ENCODE measurements around the gene TMCC1. TPM values are rescaled to one million over a fixed set of nuclear protein-coding genes. Genes with fewer than 3 reads are reported as not detected.
"Not testable (repeated sequence)": the region's sequence is repeated elsewhere in the genome, so short reads cannot be mapped to it uniquely, and the experiment has no call there.

Gene TMCC1
- total RNA-seq, 1 donor from 2014 or later: 91.6 TPM

DNA sequence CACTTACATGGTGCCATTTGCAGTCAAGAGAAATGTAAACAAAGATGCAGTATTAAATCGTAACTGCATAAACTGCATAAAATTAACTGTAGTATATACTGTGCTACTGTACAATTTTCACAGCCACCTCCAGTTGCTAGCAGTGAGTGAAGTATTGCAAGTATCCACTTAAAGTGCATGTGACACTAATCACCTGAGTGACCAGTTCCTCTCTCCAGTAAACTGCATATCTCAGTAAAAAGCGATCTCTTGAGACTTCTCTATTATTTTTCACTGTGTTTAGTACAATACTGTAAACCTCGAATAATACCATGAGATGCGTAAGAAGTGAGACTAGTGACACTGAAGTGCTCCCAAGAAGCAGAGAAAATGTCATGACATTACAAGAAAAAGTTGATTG, 175.3 kb downstream of the TMCC1 start:
- DNase-seq: no peak

GRCh38 chr3:129715854-129716253, 177.7 kb downstream of the TMCC1 start:
- DNase-seq: no peak

- no peak for DNase-seq
Observed at GRCh38 chr3:129708328-129708861, 185.1 kb downstream of the TMCC1 start.

GRCh38 chr3:129705274-129705673, 188.2 kb downstream of the TMCC1 start:
- DNase-seq: no peak

DNA sequence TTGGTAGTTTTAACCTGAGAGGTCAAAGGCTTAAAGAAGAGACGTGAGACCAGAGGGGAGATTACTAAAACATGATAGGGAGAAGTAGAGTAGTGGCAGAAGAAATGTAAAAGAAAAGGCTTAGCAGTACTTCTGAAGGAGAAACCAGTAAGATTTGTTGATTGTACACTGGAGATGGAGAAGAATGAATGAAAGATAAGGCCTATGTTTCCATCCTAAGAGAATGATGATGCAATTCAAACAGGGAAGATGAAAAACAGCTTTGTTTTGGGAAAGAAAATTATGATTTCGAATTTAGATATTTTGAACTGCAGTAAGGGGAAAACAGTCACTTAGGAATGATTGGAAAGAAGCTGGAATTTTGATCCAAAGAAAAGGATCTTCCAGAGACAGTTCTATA, 189.6 kb downstream of the TMCC1 start:
- no peak for DNase-seq

DNA sequence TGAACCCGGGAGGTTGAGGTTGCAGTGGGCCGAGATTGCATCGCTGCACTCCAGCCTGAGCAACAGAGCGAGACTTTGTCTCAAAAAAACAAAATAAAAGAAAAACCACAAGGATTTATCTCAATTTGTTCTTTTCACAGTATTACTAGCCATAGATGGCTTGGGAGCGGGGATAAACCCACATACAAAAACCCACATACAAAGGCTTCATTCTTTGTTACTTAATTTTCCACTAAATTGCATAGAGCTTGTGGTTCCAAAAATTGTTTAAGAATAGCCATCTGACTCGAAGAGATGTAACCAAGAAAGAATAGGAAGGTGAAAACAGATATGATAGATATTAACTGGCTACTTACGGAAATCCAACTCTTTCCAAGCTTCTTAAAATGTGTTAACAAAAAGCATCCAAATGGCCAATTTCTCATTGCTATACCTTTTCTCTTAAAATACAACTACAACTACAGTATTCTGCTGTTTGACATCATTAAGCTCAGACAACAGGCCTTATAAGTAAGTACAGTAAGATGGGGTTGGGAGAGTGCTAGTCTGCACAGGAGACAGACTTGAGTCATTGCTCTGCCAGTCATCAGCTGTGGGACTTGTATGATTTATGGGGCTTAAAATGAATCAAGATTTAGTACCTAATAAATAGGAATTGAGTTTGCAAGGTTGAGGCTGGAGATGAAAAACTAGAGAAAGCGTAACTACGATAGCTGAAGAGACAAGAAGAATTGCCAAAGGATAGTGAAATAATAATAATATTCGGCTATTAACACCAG, 190.4 kb downstream of the TMCC1 start:
- DNase-seq: no peak

DNA sequence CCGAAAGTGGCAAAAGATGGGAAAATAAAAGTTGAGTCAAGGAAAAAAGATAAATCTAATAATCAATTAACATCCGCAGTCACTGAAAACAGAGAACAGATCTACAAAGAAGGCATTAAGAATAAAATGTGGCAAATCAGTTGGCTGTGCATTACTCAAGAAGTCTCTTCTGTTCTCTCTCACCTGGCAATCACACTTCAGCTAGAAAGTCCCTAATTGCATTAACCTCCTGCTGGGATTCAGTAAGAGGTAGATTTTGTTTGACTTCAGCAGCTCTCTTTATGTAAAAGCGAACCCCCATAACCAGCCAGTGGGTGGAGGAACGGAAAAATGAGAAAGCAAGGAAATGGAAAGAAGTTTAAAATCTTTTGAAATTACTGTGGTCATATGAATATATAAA, 192.3 kb downstream of the TMCC1 start:
- DNase-seq: no peak

DNA sequence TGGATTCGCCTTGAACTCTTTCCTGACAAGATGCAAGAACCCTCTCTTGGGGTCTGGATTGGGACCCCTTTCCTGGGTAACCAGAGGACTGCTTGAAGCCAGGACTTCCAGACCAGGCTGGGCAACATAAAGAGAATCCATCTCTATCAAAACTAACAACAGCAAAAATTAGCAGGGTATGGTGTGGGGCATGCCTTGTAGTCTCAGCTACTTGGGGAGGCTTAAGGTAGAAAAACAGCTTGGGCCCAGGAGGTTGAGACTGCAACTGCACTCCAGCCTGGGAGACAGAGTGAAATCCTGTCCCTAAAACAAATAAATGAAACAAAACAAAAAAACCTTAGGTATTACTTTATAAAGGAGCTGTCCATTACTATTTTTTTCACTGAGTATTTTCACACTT, 193.9 kb downstream of the TMCC1 start:
- DNase-seq: no peak

GRCh38 chr3:129699199-129699598, 194.3 kb downstream of the TMCC1 start:
- no peak for DNase-seq

GRCh38 chr3:129697229-129697969, 196.1 kb downstream of the TMCC1 start:
- no peak for DNase-seq

GRCh38 chr3:129696430-129696829, 197.1 kb downstream of the TMCC1 start:
- DNase-seq: not testable (repeated sequence)

DNA sequence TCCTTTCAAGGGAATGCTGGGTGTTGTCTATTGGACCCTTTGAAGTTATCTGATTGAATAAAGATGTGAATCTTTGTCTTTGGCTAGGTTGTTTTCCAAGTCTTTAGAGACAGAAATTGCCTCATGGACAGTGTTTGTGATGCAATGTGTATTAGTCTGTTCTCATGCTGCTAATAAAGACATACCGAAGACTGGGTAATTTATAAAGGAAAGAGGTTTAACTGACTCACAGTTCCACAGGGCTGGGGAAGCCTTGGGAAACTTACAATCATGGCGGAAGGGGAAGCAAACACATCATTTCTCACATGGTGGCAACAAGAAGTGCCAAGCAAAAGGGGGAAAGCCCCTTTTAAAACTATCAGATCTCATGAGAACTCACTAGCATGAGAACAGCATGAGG, 198.3 kb downstream of the TMCC1 start:
- no peak for DNase-seq

DNA sequence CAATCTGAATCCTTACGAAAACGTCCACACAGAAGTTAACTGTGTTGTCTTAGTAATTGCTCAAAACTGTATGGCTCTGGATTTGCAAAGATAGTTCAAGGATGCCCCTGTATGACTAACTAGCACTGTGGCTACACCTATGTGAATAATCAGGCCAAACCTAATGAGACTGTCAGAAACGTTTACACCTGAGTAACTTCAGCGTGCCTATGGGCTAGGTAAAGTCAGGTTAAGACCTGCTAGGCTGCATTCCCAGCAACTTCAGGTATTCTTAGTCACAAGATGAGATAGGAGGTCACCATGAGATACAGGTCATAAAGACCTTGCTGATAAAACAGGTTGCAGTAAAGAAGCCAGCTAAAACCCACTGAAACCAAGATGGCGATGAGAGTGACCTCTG, 199.3 kb downstream of the TMCC1 start:
- no peak for DNase-seq

- no peak for DNase-seq
Observed at GRCh38 chr3:129692743-129693142, 200.8 kb downstream of the TMCC1 start.

DNA sequence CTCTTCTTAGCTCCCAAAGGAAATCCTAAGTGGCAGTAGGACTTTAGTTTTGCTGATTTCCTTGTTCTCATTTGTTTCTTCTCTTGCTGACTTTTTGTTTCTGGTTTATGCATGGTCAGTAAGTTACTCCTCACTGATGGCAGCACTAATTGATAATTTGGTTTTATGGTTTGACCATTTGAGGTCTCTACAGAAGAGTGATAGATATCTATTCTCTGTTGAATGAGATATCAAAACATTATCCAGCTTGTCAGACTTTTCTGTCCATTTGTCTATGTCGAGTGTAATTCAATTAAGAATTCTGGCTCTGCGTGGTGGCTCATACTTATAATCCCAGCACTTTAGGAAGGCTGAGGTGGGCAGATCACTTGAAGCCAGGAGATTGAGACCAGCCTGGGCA, 202.5 kb downstream of the TMCC1 start:
- no peak for DNase-seq

GRCh38 chr3:129690406-129690805, 203.1 kb downstream of the TMCC1 start:
- DNase-seq: peak; percentile 8

DNA sequence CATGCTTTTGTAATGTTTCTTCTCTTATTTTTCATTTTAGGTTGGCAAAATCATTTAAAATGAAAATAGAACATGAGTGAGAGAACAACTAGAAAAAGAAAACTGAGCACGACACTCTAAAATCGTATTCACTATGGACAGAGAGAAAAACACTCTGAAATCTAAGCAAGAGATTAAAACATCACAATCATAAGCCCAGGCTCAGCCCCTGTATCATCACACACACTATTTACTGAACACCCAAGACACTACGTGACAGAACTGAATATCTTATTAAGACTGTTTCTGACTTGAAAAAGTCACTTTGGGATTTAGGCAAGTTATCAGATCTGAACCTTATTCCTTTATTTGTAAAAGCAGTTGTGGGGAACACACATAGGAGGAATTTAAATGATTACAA, 204.5 kb downstream of the TMCC1 start:
- no peak for DNase-seq

GRCh38 chr3:129688271-129688895, 205.1 kb downstream of the TMCC1 start:
- DNase-seq: peak; percentile 83

DNA sequence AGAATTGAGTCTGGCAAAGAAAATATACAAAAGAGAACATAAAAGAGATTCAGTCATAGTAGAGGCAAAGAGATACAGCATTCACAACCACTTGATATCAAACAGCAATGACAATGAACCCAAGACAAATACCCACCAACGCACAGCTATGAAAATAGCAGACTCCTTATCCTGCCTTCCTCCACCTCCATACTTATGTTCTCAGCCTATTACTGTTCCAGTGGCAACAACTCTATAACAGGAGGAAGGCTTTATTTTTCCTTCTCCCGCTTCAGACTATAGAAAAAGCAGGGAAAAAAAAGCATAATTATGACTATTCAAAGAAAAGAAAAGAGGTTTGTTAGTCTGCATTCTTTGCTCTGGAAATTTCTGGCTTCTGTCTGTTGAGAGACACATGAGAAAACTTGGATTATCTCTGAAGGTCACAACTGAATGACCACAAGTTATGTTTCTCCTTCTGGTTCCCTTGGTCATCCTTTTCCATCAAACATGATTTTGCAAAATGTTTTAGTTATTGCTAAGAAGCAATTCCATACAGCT, 205.9 kb downstream of the TMCC1 start:
- DNase-seq: no peak

GRCh38 chr3:129686941-129687340, 206.6 kb downstream of the TMCC1 start:
- no peak for DNase-seq

DNA sequence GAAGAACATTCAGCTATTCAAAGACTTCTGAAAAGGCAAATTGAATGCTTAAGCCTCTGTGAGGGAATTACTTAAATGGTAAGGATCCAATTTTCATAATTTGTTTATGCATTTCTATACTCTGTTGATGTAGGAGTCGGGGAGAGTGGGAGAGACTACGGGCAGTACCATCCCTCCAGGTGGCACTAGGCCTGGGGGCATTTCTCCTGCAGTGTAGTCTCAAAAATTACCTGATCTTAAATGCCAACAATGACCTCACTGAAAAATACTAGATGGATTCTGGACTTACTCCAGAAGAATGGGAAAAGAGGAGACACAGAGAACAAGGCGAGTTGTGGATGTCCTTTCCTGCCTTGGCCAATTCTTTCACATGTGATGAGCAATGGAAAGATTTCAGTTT, 209.2 kb downstream of the TMCC1 start:
- no peak for DNase-seq

DNA sequence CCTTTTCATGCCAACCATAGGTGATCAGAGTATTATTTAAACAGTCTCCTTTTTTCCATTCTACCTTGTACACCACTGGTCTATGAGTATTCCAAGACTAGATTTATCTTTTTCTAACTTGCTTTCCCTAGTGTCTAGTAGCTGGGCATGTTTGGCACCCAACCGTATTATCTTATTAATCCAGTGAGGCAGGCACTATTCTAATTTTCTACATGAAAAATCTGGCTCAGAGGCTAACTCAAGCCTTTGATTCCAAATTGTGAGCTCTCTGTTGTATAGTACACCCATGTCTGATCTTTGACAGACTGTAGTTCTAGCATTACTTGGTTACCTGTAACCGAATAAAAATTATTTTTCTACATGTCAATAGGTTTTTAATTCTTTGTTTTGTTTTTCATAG, 210.3 kb downstream of the TMCC1 start:
- DNase-seq: no peak

DNA sequence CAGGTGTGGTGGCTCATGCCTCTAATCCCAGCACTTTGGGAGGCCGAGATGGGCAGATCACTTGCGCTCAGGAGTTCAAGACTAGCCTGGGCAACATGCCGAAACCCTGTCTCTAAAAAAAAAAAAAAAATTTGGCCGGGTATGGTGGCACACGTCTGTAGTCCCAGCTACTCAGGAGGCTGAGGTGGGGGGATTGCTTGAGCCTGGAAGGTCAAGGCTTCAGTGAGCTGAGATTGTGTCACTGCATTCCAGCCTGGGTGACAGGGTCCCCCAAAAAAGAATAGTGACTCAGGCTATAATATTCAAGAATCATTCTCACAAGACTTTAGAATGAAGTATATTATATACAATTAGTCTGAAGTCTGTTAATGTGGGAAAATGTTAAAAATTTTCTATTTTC, 216.5 kb downstream of the TMCC1 start:
- no peak for DNase-seq

Data from occipital lobe (tissue), 2 donors.